T-cell (primary cell): ENCODE measurements around the gene SNRPA1. TPM values are rescaled to one million over a fixed set of nuclear protein-coding genes. Genes with fewer than 3 reads are reported as not detected.
A peak's percentile ranks its signal among the peaks of the same experiment; 100 is the strongest.

Experiments used
- ATAC-seq, 4 experiments: fragments of 200-7000 bp in 3 of 4; fragments of 150-1000 bp in 1 of 4; cut with Tn5 transposase; replicated peaks in 1 of 4; 1 replicate in 3 of 4; 2 replicates in 1 of 4; pipeline ENCODE4 v1.10.0; 2021; ENCODE audit warnings: moderate library complexity in 3 of 4, mild to moderate bottlenecking in 2 of 4, moderate number of reproducible peaks in 1 of 4
- CTCF ChIA-PET, 2 donors: fragments of 300-600 bp; sonication (Branson Sonifier 250); formaldehyde crosslinking; loops; one replicate each; lab custom pipeline; 2022; ENCODE audit warnings: antibody characterized with exemption in 2 of 2; lab: Charles Lee
- POLR2A ChIA-PET, 2 donors: fragments of 300-600 bp; sonication (Branson Sonifier 250); formaldehyde crosslinking; loops; one replicate each; lab custom pipeline; 2022; ENCODE audit warnings: antibody characterized with exemption in 2 of 2; lab: Charles Lee
- DNase-seq, 35 experiments: peaks; one replicate each; pipeline versions ENCODE4 v3.0.0 to v3.0.0-alpha.2; 2013 to 2023
- H3K27ac ChIP-seq: one replicate; pipeline ENCODE4 v1.5.1; 2013; ENCODE audit warnings: low read length
- H3K27me3 ChIP-seq, 2 experiments: replicated peaks in 1 of 2; 1 replicate in 1 of 2; 2 replicates in 1 of 2; pipeline versions ENCODE4 v1.6.1 to v1.7.0; 2013; ENCODE audit warnings: low read length in 1 of 2, mixed read lengths in 1 of 2; ENCODE audit not compliant: control insufficient read depth in 2 of 2, insufficient read depth in 2 of 2; ENCODE audit errors: extremely low read depth in 1 of 2
- H3K36me3 ChIP-seq, 2 donors: 1 replicate in 1 of 2; 2 replicates in 1 of 2; pipeline versions ENCODE4 v1.6.1 to v1.7.0; 2013; ENCODE audit warnings: low read length in 1 of 2; ENCODE audit not compliant: control insufficient read depth in 2 of 2, insufficient read depth in 1 of 2; ENCODE audit errors: extremely low read depth in 1 of 2
- H3K4me1 ChIP-seq, 2 experiments: 1 replicate in 1 of 2; 2 replicates in 1 of 2; pipeline versions ENCODE4 v1.6.1 to v1.7.0; 2013; ENCODE audit warnings: low read length in 2 of 2, mixed read lengths in 1 of 2; ENCODE audit not compliant: insufficient read depth in 2 of 2, control insufficient read depth in 1 of 2; ENCODE audit errors: extremely low read depth in 1 of 2
- H3K4me3 ChIP-seq, 2 donors: 1 replicate in 1 of 2; 2 replicates in 1 of 2; pipeline versions ENCODE4 v1.5.1 to v1.7.0; 2013; ENCODE audit warnings: mild to moderate bottlenecking in 2 of 2, low read length in 1 of 2, moderate library complexity in 1 of 2; ENCODE audit not compliant: control insufficient read depth in 1 of 2; ENCODE audit errors: extremely low read depth in 1 of 2
- H3K9me3 ChIP-seq: 2 replicates; pipeline ENCODE4 v1.7.0; 2013
- H3K27ac Mint-ChIP-seq, 2 donors: one replicate each; pipeline ENCODE4 v1.8.0; 2020 to 2021; ENCODE audit warnings: mild to moderate bottlenecking in 2 of 2, mixed read lengths in 2 of 2
- H3K27me3 Mint-ChIP-seq, 2 donors: one replicate each; pipeline ENCODE4 v1.8.0; 2021 to 2022; ENCODE audit warnings: mixed read lengths in 2 of 2
- H3K36me3 Mint-ChIP-seq: one replicate; pipeline ENCODE4 v1.8.0; 2021; ENCODE audit warnings: mixed read lengths
- H3K4me1 Mint-ChIP-seq, 3 donors: one replicate each; pipeline ENCODE4 v1.8.0; 2020 to 2022; ENCODE audit warnings: mixed read lengths in 3 of 3, mild to moderate bottlenecking in 1 of 3
- H3K4me3 Mint-ChIP-seq, 3 donors: one replicate each; pipeline ENCODE4 v1.8.0; 2020 to 2022; ENCODE audit warnings: mild to moderate bottlenecking in 3 of 3, mixed read lengths in 3 of 3, moderate library complexity in 3 of 3
- H3K9me3 Mint-ChIP-seq, 3 donors: one replicate each; pipeline ENCODE4 v1.8.0; 2020 to 2022; ENCODE audit warnings: mixed read lengths in 3 of 3
- WGBS: methylation state at CpG from one replicate; pipeline ENCODE4 v1.1.5; 2013; ENCODE audit warnings: missing lambda C conversion rate; ENCODE audit not compliant: insufficient coverage; 5-methylcytosine and 5-hydroxymethylcytosine counted together
- total RNA-seq, 35 experiments: library from RNA in 6 of 35; stranded (reverse) in 6 of 35; fragments of 120-200 nt in 1 of 35; gene quantifications; one replicate each; pipeline versions ENCODE4 v1.2.1 to v1.2.4 and lab custom pipeline; 2013 to 2026

The SNRPA1 gene
- total RNA-seq, 5 donors from 2014 or later (not counting 1 experiment from before 2014, with no cell fraction given) = 77.0 to 199 (median 97.0) TPM

- Mint-ChIP-seq H3K36me3 (no peaks in the 10 kb centered on the region), H3K27ac (no peak overlapping the region), H3K27me3 (peaks cover 13 to 53% of the 10 kb centered on the region in 2 donors), H3K4me3 (no peak overlapping the region), H3K9me3 (no peaks in the 10 kb centered on the region), H3K4me1 (peaks cover 4% of the 10 kb centered on the region in 3 donors)
- Histone ChIP-seq H3K4me1 (peaks cover under 1 to 3% of the 10 kb centered on the region in 2 experiments), H3K9me3 (no peaks in the 10 kb centered on the region), H3K27me3 (peaks cover 0 to 62% of the 10 kb centered on the region in 2 experiments), H3K36me3 (no peaks in the 10 kb centered on the region), H3K27ac (no peak overlapping the region), H3K4me3 (no peak overlapping the region)
- WGBS = 86% methylated on average over 1 of the region's 8 CpGs
- ATAC-seq (no peak), DNase-seq (no peak)
- CTCF ChIA-PET = no interaction called here
- POLR2A ChIA-PET = no interaction called here
Measured at GRCh38 chr15:101326026-101326315, 30.9 kb upstream of the SNRPA1 start.

GRCh38 chr15:101325263-101326025, 30.4 kb upstream of the SNRPA1 start:
- Mint-ChIP-seq H3K4me3 (no peak overlapping the region), H3K27ac (no peak overlapping the region), H3K27me3 (peaks cover 13 to 53% of the 10 kb centered on the region in 2 donors), H3K36me3 (no peaks in the 10 kb centered on the region), H3K9me3 (no peaks in the 10 kb centered on the region), H3K4me1 (peaks cover 9 to 10% (median 9%) of the 10 kb centered on the region in 3 donors)
- Histone ChIP-seq H3K4me3 (no peak overlapping the region), H3K36me3 (no peaks in the 10 kb centered on the region), H3K9me3 (no peaks in the 10 kb centered on the region), H3K27me3 (peaks cover 0 to 65% of the 10 kb centered on the region in 2 experiments), H3K4me1 (peaks cover 3 to 8% of the 10 kb centered on the region in 2 experiments), H3K27ac (no peak overlapping the region)
- ChIA-PET CTCF (interaction anchor here in 1 of 2 donors (0.6 kb wide), 1 partner anchor 25 kb away, joined by 3 read pairs; no protein-coding TSS in a partner anchor), POLR2A (no interaction called here)
- 87% methylated on average over 18 of the region's 19 CpGs for WGBS
- ATAC-seq (no peak), DNase-seq (peak in 1 of 35 experiments; percentile 14)

- Mint-ChIP-seq H3K4me1 (peaks cover 13 to 15% (median 14%) of the 10 kb centered on the region in 3 donors), H3K4me3 (no peak overlapping the region), H3K9me3 (no peaks in the 10 kb centered on the region), H3K36me3 (no peaks in the 10 kb centered on the region), H3K27ac (no peak overlapping the region), H3K27me3 (peaks cover 13 to 47% of the 10 kb centered on the region in 2 donors)
- POLR2A ChIA-PET = no interaction called here
- 83% methylated on average over 11 of the region's 13 CpGs for WGBS
- Histone ChIP-seq H3K4me1 (peaks cover 3 to 16% of the 10 kb centered on the region in 2 experiments), H3K27me3 (peaks cover 0 to 64% of the 10 kb centered on the region in 2 experiments), H3K27ac (no peak overlapping the region), H3K9me3 (no peaks in the 10 kb centered on the region), H3K36me3 (no peaks in the 10 kb centered on the region), H3K4me3 (no peak overlapping the region)
- ATAC-seq = no peak
- peak in 1 of 35 experiments; percentile 21 for DNase-seq
- CTCF ChIA-PET = no interaction called here
Measured at GRCh38 chr15:101324524-101325177, 29.6 kb upstream of the SNRPA1 start.

GRCh38 chr15:101323793-101324523, 28.9 kb upstream of the SNRPA1 start:
- Mint-ChIP-seq H3K36me3 (no peaks in the 10 kb centered on the region), H3K27ac (no peak overlapping the region)
- CTCF ChIA-PET = no interaction called here

GRCh38 chr15:101322854-101323477, 27.9 kb upstream of the SNRPA1 start:
- H3K27me3 Mint-ChIP-seq = peaks cover 14 to 52% of the 10 kb centered on the region in 2 donors
- H3K27ac ChIP-seq = no peak overlapping the region
- ATAC-seq (no peak), DNase-seq (no peak)
- no peak overlapping the region for H3K4me3 Mint-ChIP-seq
- 83% methylated on average over 12 of the region's 17 CpGs for WGBS
- peaks cover 13 to 15% (median 14%) of the 10 kb centered on the region in 3 donors for H3K4me1 Mint-ChIP-seq
- peaks cover 0 to 65% of the 10 kb centered on the region in 2 experiments for H3K27me3 ChIP-seq
- no peak overlapping the region for H3K27ac Mint-ChIP-seq
- no peaks in the 10 kb centered on the region for H3K36me3 Mint-ChIP-seq
- no peak overlapping the region for H3K4me3 ChIP-seq
- no peaks in the 10 kb centered on the region for H3K9me3 ChIP-seq
- POLR2A ChIA-PET = no interaction called here
- CTCF ChIA-PET = interaction anchor here in 1 of 2 donors (0.5 kb wide), 1 partner anchor 53 kb away, joined by 3 read pairs; no protein-coding TSS in a partner anchor
- peaks cover 3 to 16% of the 10 kb centered on the region in 2 experiments for H3K4me1 ChIP-seq
- H3K9me3 Mint-ChIP-seq = no peaks in the 10 kb centered on the region
- no peaks in the 10 kb centered on the region for H3K36me3 ChIP-seq

More at GRCh38 chr15:101323793-101324523, 28.9 kb upstream of the SNRPA1 start:
- Mint-ChIP-seq H3K4me1 (peaks cover 13 to 15% (median 14%) of the 10 kb centered on the region in 3 donors), H3K4me3 (no peak overlapping the region), H3K9me3 (no peaks in the 10 kb centered on the region), H3K27me3 (peaks cover 13 to 49% of the 10 kb centered on the region in 2 donors)
- WGBS = 84% methylated on average over 18 of the region's 21 CpGs
- H3K4me3 ChIP-seq = no peak overlapping the region
- no peak for DNase-seq
- H3K36me3 ChIP-seq = no peaks in the 10 kb centered on the region
- POLR2A ChIA-PET = no interaction called here
- H3K9me3 ChIP-seq = no peaks in the 10 kb centered on the region
- H3K4me1 ChIP-seq = peaks cover 3 to 16% of the 10 kb centered on the region in 2 experiments
- H3K27me3 ChIP-seq = peaks cover 0 to 68% of the 10 kb centered on the region in 2 experiments
- no peak for ATAC-seq
- no peak overlapping the region for H3K27ac ChIP-seq
